Esophagus (tissue), 2 donors: ENCODE results near the gene VMO1. TPM values are rescaled to one million over a fixed set of nuclear protein-coding genes. Genes with fewer than 3 reads are reported as not detected.
"Not testable (repeated sequence)": the region's sequence is repeated elsewhere in the genome, so short reads cannot be mapped to it uniquely, and the experiment has no call there.

Experiments used
- H3K27ac ChIP-seq, 2 donors: one replicate each; pipeline ENCODE4 v1.5.1; 2013; ENCODE audit warnings: low read depth in 2 of 2, mild to moderate bottlenecking in 2 of 2, inconsistent platforms in 1 of 2, low read length in 1 of 2, moderate library complexity in 1 of 2
- H3K27me3 ChIP-seq, 2 donors: one replicate each; pipeline ENCODE4 v1.6.1; 2013; ENCODE audit warnings: low read length in 2 of 2, control low read depth in 1 of 2, mild to moderate bottlenecking in 1 of 2; ENCODE audit not compliant: insufficient read depth in 2 of 2, control insufficient read depth in 1 of 2
- H3K36me3 ChIP-seq, 2 donors: one replicate each; pipeline ENCODE4 v1.6.1; 2013; ENCODE audit warnings: low read length in 1 of 2; ENCODE audit not compliant: control insufficient read depth in 2 of 2, insufficient read depth in 2 of 2
- H3K4me1 ChIP-seq, 2 donors: one replicate each; pipeline ENCODE4 v1.6.1; 2013; ENCODE audit warnings: low read length in 1 of 2; ENCODE audit not compliant: control insufficient read depth in 2 of 2, insufficient read depth in 2 of 2
- H3K4me3 ChIP-seq, 2 donors: one replicate each; pipeline ENCODE4 v1.5.1; 2013; ENCODE audit warnings: low read length in 2 of 2, mild to moderate bottlenecking in 2 of 2, low read depth in 1 of 2, moderate library complexity in 1 of 2
- H3K9me3 ChIP-seq, 2 donors: one replicate each; pipeline ENCODE4 v1.6.1; 2013; ENCODE audit warnings: mild to moderate bottlenecking in 2 of 2, low read depth in 1 of 2, low read length in 1 of 2, moderate library complexity in 1 of 2; ENCODE audit not compliant: control insufficient read depth in 2 of 2, insufficient read depth in 1 of 2
- WGBS, 2 donors: extraction: QIAGEN DNeasy Blood & Tissue Kit; methylation state at CpG; one replicate each; pipeline ENCODE4 v1.1.7; 2013; 5-methylcytosine and 5-hydroxymethylcytosine counted together
- polyA plus RNA-seq, 2 donors: library from polyadenylated mRNA; stranded (reverse); fragments of 200-250 nt; gene quantifications; one replicate each; pipeline ENCODE4 v1.2.3, GENCODE V29; 2013
- donor health status: healthy with polysubstance abuse.
- donor health status: Bipolar disorder and iron deficiency.

The VMO1 gene
- polyA plus RNA-seq: 1 to 10 TPM; 1.3 to 1.5 TPM

GRCh38 chr17:4786106-4786511 is at the start of gene VMO1:
Gene VMO1 (minus strand): TSS chr17:4786364. CDS start chr17:4786352, 12 bp downstream.
- Histone ChIP-seq H3K36me3 (no peaks in the 10 kb centered on the region), H3K9me3 (peaks cover 0 to 4% of the 10 kb centered on the region in 2 donors), H3K4me1 (peaks cover 13 to 15% of the 10 kb centered on the region in 2 donors), H3K27me3 (peaks cover 0 to 3% of the 10 kb centered on the region in 2 donors), H3K4me3 (peak within 1 kb of the TSS; percentile 3 to 16), H3K27ac (peak within 1 kb of the TSS in 1 of 2 donors; percentile 50)
- 16 to 19% methylated on average over 24 of the region's 24 CpGs for WGBS, 2 donors

GRCh38 chr17:4834681-4835020 is 48.5 kb upstream of the VMO1 start:
- 41 to 56% methylated on average over 4 of the region's 4 CpGs for WGBS, 2 donors

GRCh38 chr17:4833941-4834680 is 47.9 kb upstream of the VMO1 start:
- peaks cover 0 to 10% of the 10 kb centered on the region in 2 donors for H3K4me1 ChIP-seq
- WGBS, 2 donors: 3 to 4% methylated on average over 15 of the region's 15 CpGs
- H3K27me3 ChIP-seq: no peaks in the 10 kb centered on the region
- H3K9me3 ChIP-seq: no peaks in the 10 kb centered on the region
- H3K27ac ChIP-seq: peak overlapping the region; percentile 87 to 93
- H3K36me3 ChIP-seq: peaks cover 0 to 4% of the 10 kb centered on the region in 2 donors
- peak overlapping the region; percentile 86 to 93 for H3K4me3 ChIP-seq

More at GRCh38 chr17:4834681-4835020, 48.5 kb upstream of the VMO1 start:
- Histone ChIP-seq H3K36me3 (peaks cover 0 to 4% of the 10 kb centered on the region in 2 donors), H3K4me3 (peak overlapping the region; percentile 86 to 93), H3K4me1 (peaks cover 0 to 10% of the 10 kb centered on the region in 2 donors), H3K27me3 (no peaks in the 10 kb centered on the region), H3K27ac (peak overlapping the region; percentile 87 to 93), H3K9me3 (no peaks in the 10 kb centered on the region)

- H3K27ac ChIP-seq: peak within 1 kb of the TSS; percentile 87 to 93
- no peaks in the 10 kb centered on the region for H3K27me3 ChIP-seq
- H3K4me3 ChIP-seq: peak within 1 kb of the TSS; percentile 86 to 93
- peaks cover 0 to 3% of the 10 kb centered on the region in 2 donors for H3K36me3 ChIP-seq
- no peaks in the 10 kb centered on the region for H3K9me3 ChIP-seq
- H3K4me1 ChIP-seq: peaks cover 0 to 9% of the 10 kb centered on the region in 2 donors
- WGBS, 2 donors: 0% methylated on average over 52 to 91 of the region's 91 CpGs
These were observed 47.2 kb upstream of the VMO1 start, which contains the start of gene MINK1 for GRCh38 chr17:4833178-4833940. Gene MINK1 (plus strand): TSS chr17:4833340. CDS start chr17:4833584, 244 bp downstream.

GRCh38 chr17:4832829-4833177 is 46.6 kb upstream of the VMO1 start:
- not testable (repeated sequence) for H3K9me3 ChIP-seq, H3K27me3 ChIP-seq, H3K4me1 ChIP-seq, H3K36me3 ChIP-seq
- H3K27ac ChIP-seq: peak overlapping the region; percentile 87 to 93
- peak overlapping the region; percentile 86 to 93 for H3K4me3 ChIP-seq
- WGBS, 2 donors: 0% methylated on average over 9 to 10 of the region's 17 CpGs

- Histone ChIP-seq H3K4me1 (no peaks in the 10 kb centered on the region), H3K9me3 (no peaks in the 10 kb centered on the region), H3K4me3 (no peak overlapping the region), H3K36me3 (peaks cover 9 to 12% of the 10 kb centered on the region in 2 donors), H3K27ac (no peak overlapping the region), H3K27me3 (no peaks in the 10 kb centered on the region)
- 68 to 71% methylated on average over 8 of the region's 8 CpGs for WGBS, 2 donors
These were observed 41.2 kb upstream of the VMO1 start for GRCh38 chr17:4827399-4827798.

GRCh38 chr17:4823373-4824089 is 37.4 kb upstream of the VMO1 start:
- Histone ChIP-seq H3K36me3 (peaks cover 9 to 24% of the 10 kb centered on the region in 2 donors), H3K4me1 (no peaks in the 10 kb centered on the region), H3K27me3 (no peaks in the 10 kb centered on the region), H3K27ac (no peak overlapping the region), H3K9me3 (no peaks in the 10 kb centered on the region), H3K4me3 (no peak overlapping the region)
- WGBS, 2 donors: 64 to 72% methylated on average over 12 of the region's 12 CpGs

- 79 to 81% methylated on average over 3 of the region's 3 CpGs for WGBS, 2 donors
These were observed 36.7 kb upstream of the VMO1 start for GRCh38 chr17:4822835-4823234.

GRCh38 chr17:4818276-4818675 is 32.1 kb upstream of the VMO1 start:
- peaks cover 12 to 52% of the 10 kb centered on the region in 2 donors for H3K36me3 ChIP-seq
- WGBS, 2 donors: 78 to 82% methylated on average over 12 of the region's 12 CpGs
- H3K4me3 ChIP-seq: no peak overlapping the region
- H3K9me3 ChIP-seq: no peaks in the 10 kb centered on the region
- no peak overlapping the region for H3K27ac ChIP-seq
- no peaks in the 10 kb centered on the region for H3K4me1 ChIP-seq
- H3K27me3 ChIP-seq: no peaks in the 10 kb centered on the region

More at GRCh38 chr17:4822835-4823234, 36.7 kb upstream of the VMO1 start:
- H3K4me1 ChIP-seq: no peaks in the 10 kb centered on the region
- no peak overlapping the region for H3K4me3 ChIP-seq
- no peaks in the 10 kb centered on the region for H3K9me3 ChIP-seq
- H3K27me3 ChIP-seq: no peaks in the 10 kb centered on the region
- H3K27ac ChIP-seq: no peak overlapping the region
- H3K36me3 ChIP-seq: peaks cover 9 to 31% of the 10 kb centered on the region in 2 donors
